SU-DHL-6 (cell line): Measurements from ENCODE around the gene ETF1.

Source experiments
- H2AFZ ChIP-seq: fragments of 200-600 bp; sonication (generic); 2 replicates; pipeline ENCODE4 v1.6.1; 2014; ENCODE audit warnings: low read depth, mild to moderate bottlenecking, moderate library complexity, mixed read lengths, antibody characterized with exemption, low read length; ENCODE audit not compliant: severe bottlenecking
- H3F3A ChIP-seq: fragments of 200-600 bp; shearing (Covaris generic); 2 replicates; pipeline ENCODE4 v1.6.0; 2016; ENCODE audit warnings: antibody characterized with exemption, mild to moderate bottlenecking; ENCODE audit not compliant: insufficient read depth
- H3K27ac ChIP-seq: fragments of 200-600 bp; sonication (generic); 2 replicates; pipeline ENCODE4 v1.5.1; 2016; ENCODE audit warnings: low read depth, mild to moderate bottlenecking, low read length, moderate library complexity, mixed read lengths
- H3K27me3 ChIP-seq: fragments of 200-600 bp; sonication (generic), shearing (Covaris generic); 2 replicates; pipeline ENCODE4 v1.6.0; 2014; ENCODE audit warnings: mild to moderate bottlenecking, low read length
- H3K36me3 ChIP-seq: fragments of 200-600 bp; sonication (generic); 2 replicates; pipeline ENCODE4 v1.6.1; 2014; ENCODE audit warnings: mild to moderate bottlenecking, low read length, mixed read lengths
- H3K4me2 ChIP-seq: fragments of 300-600, 200-600 bp; shearing (Covaris generic), sonication (generic); 2 replicates; pipeline ENCODE4 v1.6.0; 2014; ENCODE audit warnings: low read length, low read depth, mild to moderate bottlenecking; ENCODE audit not compliant: poor library complexity, severe bottlenecking
- H3K4me3 ChIP-seq: fragments of 200-600 bp; sonication (generic); 2 replicates; pipeline ENCODE4 v1.5.1; 2014; ENCODE audit warnings: antibody characterized with exemption, low read length, mild to moderate bottlenecking, mixed read lengths; ENCODE audit not compliant: insufficient read depth, poor library complexity, severe bottlenecking
- H3K79me2 ChIP-seq: fragments of 200-600 bp; sonication (generic); 2 replicates; pipeline ENCODE4 v1.6.1; 2014; ENCODE audit warnings: mild to moderate bottlenecking, low read length, moderate library complexity; ENCODE audit not compliant: insufficient read depth
- H3K9ac ChIP-seq: fragments of 200-600 bp; sonication (generic); 2 replicates; pipeline ENCODE4 v1.7.0; 2014; ENCODE audit warnings: mild to moderate bottlenecking, low read length
- H3K9me2 ChIP-seq: fragments of 200-600 bp; sonication (generic); replicated peaks from 2 replicates; pipeline ENCODE4 v1.6.1; 2014; ENCODE audit warnings: low read length; ENCODE audit not compliant: insufficient read depth
- H3K9me3 ChIP-seq: fragments of 200-600 bp; sonication (generic); 2 replicates; pipeline ENCODE4 v1.6.1; 2014; ENCODE audit warnings: low read length, mixed read lengths; ENCODE audit not compliant: insufficient read depth
- H4K20me1 ChIP-seq: fragments of 200-600 bp; sonication (generic); 2 replicates; pipeline ENCODE4 v1.6.1; 2014; ENCODE audit warnings: low read depth, mild to moderate bottlenecking, antibody characterized with exemption, low read length, moderate library complexity, mixed read lengths
- EZH2phosphoT487 ChIP-seq: fragments of 200-600 bp; sonication (generic), shearing (Covaris generic); conservative IDR thresholded peaks from 2 replicates; pipeline ENCODE4 v1.6.1; 2018; ENCODE audit warnings: mild to moderate bottlenecking, antibody characterized with exemption, low read length, moderate library complexity, mixed read lengths
- TF ChIP-seq, protein P1 (sequence below): fragments of 200-600 bp; sonication (generic); IDR thresholded peaks from one replicate; pipeline ENCODE4 v1.5.1; 2017; ENCODE audit warnings: antibody characterized with exemption, mild to moderate bottlenecking, low read length, moderate library complexity; ENCODE audit not compliant: insufficient read depth, poor library complexity, severe bottlenecking

The ETF1 gene

GRCh38 chr5:138458856-138459255 is 84.2 kb downstream of the ETF1 start:
- H4K20me1 ChIP-seq = no peaks in the 10 kb centered on the region
- H3K4me2 ChIP-seq = no peak overlapping the region
- H3F3A ChIP-seq = no peaks in the 10 kb centered on the region
- H3K27ac ChIP-seq = no peak overlapping the region
- TF ChIP-seq, protein P1, sequence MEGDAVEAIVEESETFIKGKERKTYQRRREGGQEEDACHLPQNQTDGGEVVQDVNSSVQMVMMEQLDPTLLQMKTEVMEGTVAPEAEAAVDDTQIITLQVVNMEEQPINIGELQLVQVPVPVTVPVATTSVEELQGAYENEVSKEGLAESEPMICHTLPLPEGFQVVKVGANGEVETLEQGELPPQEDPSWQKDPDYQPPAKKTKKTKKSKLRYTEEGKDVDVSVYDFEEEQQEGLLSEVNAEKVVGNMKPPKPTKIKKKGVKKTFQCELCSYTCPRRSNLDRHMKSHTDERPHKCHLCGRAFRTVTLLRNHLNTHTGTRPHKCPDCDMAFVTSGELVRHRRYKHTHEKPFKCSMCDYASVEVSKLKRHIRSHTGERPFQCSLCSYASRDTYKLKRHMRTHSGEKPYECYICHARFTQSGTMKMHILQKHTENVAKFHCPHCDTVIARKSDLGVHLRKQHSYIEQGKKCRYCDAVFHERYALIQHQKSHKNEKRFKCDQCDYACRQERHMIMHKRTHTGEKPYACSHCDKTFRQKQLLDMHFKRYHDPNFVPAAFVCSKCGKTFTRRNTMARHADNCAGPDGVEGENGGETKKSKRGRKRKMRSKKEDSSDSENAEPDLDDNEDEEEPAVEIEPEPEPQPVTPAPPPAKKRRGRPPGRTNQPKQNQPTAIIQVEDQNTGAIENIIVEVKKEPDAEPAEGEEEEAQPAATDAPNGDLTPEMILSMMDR = no peak
- no peak for TF ChIP-seq EZH2phosphoT487
- no peaks in the 10 kb centered on the region for H3K79me2 ChIP-seq
- H2AFZ ChIP-seq = peak overlapping the region; percentile 61
- peak overlapping the region; percentile 10; the same call in 1 of the 2 replicates for H3K9ac ChIP-seq
- H3K36me3 ChIP-seq = no peaks in the 10 kb centered on the region
- H3K9me2 ChIP-seq = no peaks in the 10 kb centered on the region
- no peak overlapping the region for H3K4me3 ChIP-seq
- H3K27me3 ChIP-seq = no peaks in the 10 kb centered on the region
- no peaks in the 10 kb centered on the region for H3K9me3 ChIP-seq

- no peak overlapping the region for H2AFZ ChIP-seq
- H3K4me2 ChIP-seq = no peak overlapping the region
- H3K79me2 ChIP-seq = no peaks in the 10 kb centered on the region
- H3K36me3 ChIP-seq = no peaks in the 10 kb centered on the region
- no peaks in the 10 kb centered on the region for H3K9me2 ChIP-seq
- H3K9me3 ChIP-seq = no peaks in the 10 kb centered on the region
- H3F3A ChIP-seq = no peaks in the 10 kb centered on the region
- no peak overlapping the region for H3K27ac ChIP-seq
- no peak overlapping the region for H3K4me3 ChIP-seq
- H3K9ac ChIP-seq = 0 out of 2 replicates have a peak overlapping the region, but pooled peaks have one; percentile 10
- H4K20me1 ChIP-seq = no peaks in the 10 kb centered on the region
- no peaks in the 10 kb centered on the region for H3K27me3 ChIP-seq
- no peak for TF ChIP-seq EZH2phosphoT487
- TF ChIP-seq, protein P1 = no peak
Observed at GRCh38 chr5:138458384-138458783, 84.7 kb downstream of the ETF1 start.

DNA sequence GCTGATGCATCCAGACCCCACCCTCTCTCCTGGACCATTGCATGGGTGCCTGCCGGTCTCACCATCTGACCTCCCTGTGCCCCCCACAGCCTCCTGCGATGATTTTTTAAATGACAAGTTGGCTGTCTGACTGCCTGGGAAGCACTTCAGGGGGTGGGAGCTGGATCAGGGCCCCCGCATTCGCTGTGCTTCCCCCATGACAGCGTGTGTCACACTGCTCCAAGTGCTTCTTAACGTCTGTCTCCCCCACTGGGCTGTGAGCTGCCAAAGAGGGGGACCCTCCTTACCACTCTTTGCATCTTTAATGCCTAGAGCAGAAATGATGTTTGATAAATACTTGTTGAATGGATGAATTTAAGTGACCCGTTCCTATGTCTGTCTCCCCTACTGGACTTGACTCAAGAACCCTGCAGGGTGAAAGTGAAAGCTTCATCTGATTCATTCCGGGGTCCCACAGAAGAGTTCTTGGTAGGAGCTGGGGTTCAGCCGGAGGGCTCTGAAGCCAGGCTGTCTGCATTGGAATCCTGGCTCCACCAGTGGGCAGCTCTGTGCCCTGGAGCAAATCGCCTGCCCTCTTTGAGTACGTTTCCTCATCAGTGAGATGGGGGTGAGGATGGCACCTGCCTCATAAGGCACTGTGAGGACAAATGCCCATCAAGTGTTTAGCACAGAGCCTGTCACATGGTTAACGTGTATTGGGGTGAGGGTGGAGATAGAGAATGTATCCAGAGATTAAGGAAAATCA is 85.3 kb downstream of the ETF1 start:
- H3F3A ChIP-seq = no peaks in the 10 kb centered on the region
- H3K4me3 ChIP-seq = no peak overlapping the region
- no peaks in the 10 kb centered on the region for H3K9me2 ChIP-seq
- H3K79me2 ChIP-seq = no peaks in the 10 kb centered on the region
- H4K20me1 ChIP-seq = no peaks in the 10 kb centered on the region
- H3K27ac ChIP-seq = no peak overlapping the region
- no peaks in the 10 kb centered on the region for H3K36me3 ChIP-seq
- no peak overlapping the region for H3K9ac ChIP-seq
- H2AFZ ChIP-seq = no peak overlapping the region
- H3K27me3 ChIP-seq = no peaks in the 10 kb centered on the region
- H3K9me3 ChIP-seq = no peaks in the 10 kb centered on the region
- TF ChIP-seq, protein P1 = no peak
- no peak for TF ChIP-seq EZH2phosphoT487
- H3K4me2 ChIP-seq = no peak overlapping the region
